ENCODE results near the gene NRCAM.

Gene NRCAM

GRCh38 chr7:108181073-108181985 is 274.9 kb downstream of the NRCAM start:
- no peak overlapping the region for H3K4me2 ChIP-seq (ENCODE audit: low read depth, low read length, poor library complexity, severe bottlenecking)
- no peaks in the 10 kb centered on the region for H3K9me2 ChIP-seq (replicated peaks; ENCODE audit: insufficient read depth, low read length)
- H3K79me2 ChIP-seq (ENCODE audit: insufficient read depth, low read length): no peaks in the 10 kb centered on the region
- H3K9me3 ChIP-seq (ENCODE audit: insufficient read depth, low read length): no peaks in the 10 kb centered on the region
- H3K9ac ChIP-seq (ENCODE audit: low read length): no peak overlapping the region
- H3F3A ChIP-seq (ENCODE audit: insufficient read depth): no peaks in the 10 kb centered on the region
- H3K27ac ChIP-seq (ENCODE audit: low read depth, low read length): no peak overlapping the region
- H3K27me3 ChIP-seq (ENCODE audit: low read length): no peaks in the 10 kb centered on the region
- H3K36me3 ChIP-seq (ENCODE audit: low read length): no peaks in the 10 kb centered on the region
- TF ChIP-seq, protein P1, sequence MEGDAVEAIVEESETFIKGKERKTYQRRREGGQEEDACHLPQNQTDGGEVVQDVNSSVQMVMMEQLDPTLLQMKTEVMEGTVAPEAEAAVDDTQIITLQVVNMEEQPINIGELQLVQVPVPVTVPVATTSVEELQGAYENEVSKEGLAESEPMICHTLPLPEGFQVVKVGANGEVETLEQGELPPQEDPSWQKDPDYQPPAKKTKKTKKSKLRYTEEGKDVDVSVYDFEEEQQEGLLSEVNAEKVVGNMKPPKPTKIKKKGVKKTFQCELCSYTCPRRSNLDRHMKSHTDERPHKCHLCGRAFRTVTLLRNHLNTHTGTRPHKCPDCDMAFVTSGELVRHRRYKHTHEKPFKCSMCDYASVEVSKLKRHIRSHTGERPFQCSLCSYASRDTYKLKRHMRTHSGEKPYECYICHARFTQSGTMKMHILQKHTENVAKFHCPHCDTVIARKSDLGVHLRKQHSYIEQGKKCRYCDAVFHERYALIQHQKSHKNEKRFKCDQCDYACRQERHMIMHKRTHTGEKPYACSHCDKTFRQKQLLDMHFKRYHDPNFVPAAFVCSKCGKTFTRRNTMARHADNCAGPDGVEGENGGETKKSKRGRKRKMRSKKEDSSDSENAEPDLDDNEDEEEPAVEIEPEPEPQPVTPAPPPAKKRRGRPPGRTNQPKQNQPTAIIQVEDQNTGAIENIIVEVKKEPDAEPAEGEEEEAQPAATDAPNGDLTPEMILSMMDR (IDR thresholded peaks at IDR 0.05; ENCODE audit: insufficient read depth, low read length, poor library complexity, severe bottlenecking): peak; percentile 51
- TF ChIP-seq EZH2phosphoT487 (conservative IDR thresholded peaks at IDR 0.05; ENCODE audit: low read length): no peak
- H3K4me3 ChIP-seq (ENCODE audit: insufficient read depth, low read length, poor library complexity, severe bottlenecking): no peak overlapping the region
- H2AFZ ChIP-seq (ENCODE audit: low read depth, low read length, severe bottlenecking): no peak overlapping the region
- no peaks in the 10 kb centered on the region for H4K20me1 ChIP-seq (ENCODE audit: low read depth, low read length)

DNA sequence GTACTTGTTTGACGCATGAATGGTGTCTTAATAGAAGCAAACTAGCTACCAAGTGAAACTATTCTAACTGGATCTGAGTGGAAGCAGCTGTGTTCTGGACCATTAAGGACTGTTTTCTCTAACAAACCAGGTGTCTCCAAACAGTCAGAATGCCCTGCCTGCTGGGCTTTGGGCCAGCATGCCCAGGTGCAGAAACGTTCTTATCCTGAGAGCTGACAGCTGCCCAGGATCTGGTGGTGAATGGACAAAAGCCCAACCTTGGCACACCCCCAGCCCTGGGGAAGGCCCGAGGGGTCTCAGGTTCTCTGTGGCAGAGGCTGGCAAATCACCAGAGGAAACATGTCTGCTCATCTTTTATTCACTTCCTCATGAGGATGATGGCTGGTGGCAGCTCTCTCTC is 277.8 kb downstream of the NRCAM start:
- Histone ChIP-seq H2AFZ (ENCODE audit: low read depth, low read length, severe bottlenecking) (no peak overlapping the region), H3K36me3 (ENCODE audit: low read length) (no peaks in the 10 kb centered on the region), H3K4me2 (ENCODE audit: low read depth, low read length, poor library complexity, severe bottlenecking) (no peak overlapping the region)

GRCh38 chr7:108171164-108171563 is 285.1 kb downstream of the NRCAM start:
- Histone ChIP-seq H3K27ac (ENCODE audit: low read depth, low read length) (no peak overlapping the region), H3K4me3 (ENCODE audit: insufficient read depth, low read length, poor library complexity, severe bottlenecking) (no peak overlapping the region), H3F3A (ENCODE audit: insufficient read depth) (no peaks in the 10 kb centered on the region), H3K27me3 (ENCODE audit: low read length) (no peaks in the 10 kb centered on the region), H3K9me3 (ENCODE audit: insufficient read depth, low read length) (no peaks in the 10 kb centered on the region), H3K9ac (ENCODE audit: low read length) (no peak overlapping the region), H3K4me2 (ENCODE audit: low read depth, low read length, poor library complexity, severe bottlenecking) (no peak overlapping the region), H3K79me2 (ENCODE audit: insufficient read depth, low read length) (no peaks in the 10 kb centered on the region), H2AFZ (ENCODE audit: low read depth, low read length, severe bottlenecking) (no peak overlapping the region), H4K20me1 (ENCODE audit: low read depth, low read length) (no peaks in the 10 kb centered on the region), H3K36me3 (ENCODE audit: low read length) (no peaks in the 10 kb centered on the region), H3K9me2 (replicated peaks; ENCODE audit: insufficient read depth, low read length) (no peaks in the 10 kb centered on the region)
- TF ChIP-seq, protein P1 (IDR thresholded peaks at IDR 0.05; ENCODE audit: insufficient read depth, low read length, poor library complexity, severe bottlenecking): no peak
- no peak for TF ChIP-seq EZH2phosphoT487 (conservative IDR thresholded peaks at IDR 0.05; ENCODE audit: low read length)

More for the DNA sequence above, 277.8 kb downstream of the NRCAM start:
- H3F3A ChIP-seq (ENCODE audit: insufficient read depth): no peaks in the 10 kb centered on the region
- TF ChIP-seq, protein P1 (IDR thresholded peaks at IDR 0.05; ENCODE audit: insufficient read depth, low read length, poor library complexity, severe bottlenecking): no peak
- no peak for TF ChIP-seq EZH2phosphoT487 (conservative IDR thresholded peaks at IDR 0.05; ENCODE audit: low read length)
- no peak overlapping the region for H3K4me3 ChIP-seq (ENCODE audit: insufficient read depth, low read length, poor library complexity, severe bottlenecking)
- no peak overlapping the region for H3K27ac ChIP-seq (ENCODE audit: low read depth, low read length)
- H3K9me3 ChIP-seq (ENCODE audit: insufficient read depth, low read length): no peaks in the 10 kb centered on the region
- H3K9ac ChIP-seq (ENCODE audit: low read length): no peak overlapping the region
- no peaks in the 10 kb centered on the region for H3K27me3 ChIP-seq (ENCODE audit: low read length)
- no peaks in the 10 kb centered on the region for H4K20me1 ChIP-seq (ENCODE audit: low read depth, low read length)
- H3K9me2 ChIP-seq (replicated peaks; ENCODE audit: insufficient read depth, low read length): no peaks in the 10 kb centered on the region
- H3K79me2 ChIP-seq (ENCODE audit: insufficient read depth, low read length): no peaks in the 10 kb centered on the region

All from SU-DHL-6 (cell line).